Upper lobe of left lung (tissue), 6 donors: ENCODE measurements around the gene UNC80. TPM values are rescaled to one million over a fixed set of nuclear protein-coding genes. Genes with fewer than 3 reads are reported as not detected.

Source experiments
- ATAC-seq, 2 donors: fragments of 200-7000 bp; cut with Tn5 transposase; one replicate each; pipeline ENCODE4 v1.9.1; 2022; ENCODE audit warnings: mild to moderate bottlenecking in 2 of 2, moderate library complexity in 2 of 2; ENCODE audit not compliant: low FRiP score in 2 of 2
- DNase-seq, 2 donors: peaks; one replicate each; pipeline ENCODE4 v3.0.0-alpha.2; 2019 to 2020
- H3K27ac ChIP-seq, 4 donors: fragments of 200-600 bp; sonication (generic); one replicate each; pipeline ENCODE4 v1.5.1; 2016 to 2019
- H3K27me3 ChIP-seq, 4 donors: fragments of 200-600 bp; sonication (generic); one replicate each; pipeline ENCODE4 v1.5.1; 2017 to 2019
- H3K36me3 ChIP-seq, 4 donors: fragments of 200-600 bp; sonication (generic); one replicate each; pipeline ENCODE4 v1.5.1; 2016 to 2019
- H3K4me1 ChIP-seq, 4 donors: fragments of 200-600 bp; sonication (generic); one replicate each; pipeline ENCODE4 v1.5.1; 2018 to 2019
- H3K4me3 ChIP-seq, 4 donors: fragments of 200-600 bp; sonication (generic); one replicate each; pipeline ENCODE4 v1.5.1; 2017 to 2019; ENCODE audit warnings: mild to moderate bottlenecking in 2 of 4, moderate library complexity in 1 of 4
- H3K9me3 ChIP-seq, 4 donors: fragments of 200-600 bp; sonication (generic); one replicate each; pipeline ENCODE4 v1.5.1; 2018 to 2019
- CTCF ChIP-seq, 6 experiments: fragments of 450-650 bp in 4 of 6; fragments of 200-600 bp in 2 of 6; sonication (generic) in 2 of 6; IDR thresholded peaks; one replicate each; pipeline ENCODE4 v1.5.1; 2016 to 2019; ENCODE audit warnings: antibody characterized with exemption in 6 of 6
- EP300 ChIP-seq, 4 donors: sonication (generic); formaldehyde crosslinking; IDR thresholded peaks; one replicate each; pipeline ENCODE4 v1.5.1; 2017; ENCODE audit warnings: antibody characterized with exemption in 4 of 4, control low read depth in 2 of 4
- POLR2A ChIP-seq, 4 donors: fragments of 450-650 bp; IDR thresholded peaks; one replicate each; pipeline ENCODE4 v1.5.1; 2016 to 2017; ENCODE audit warnings: antibody characterized with exemption in 4 of 4, mild to moderate bottlenecking in 2 of 4
- POLR2AphosphoS5 ChIP-seq, 2 donors: sonication (generic); formaldehyde crosslinking; IDR thresholded peaks; one replicate each; pipeline ENCODE4 v1.5.1; 2017; ENCODE audit warnings: antibody characterized with exemption in 2 of 2
- WGBS, 2 donors: methylation state at CpG; one replicate each; pipeline ENCODE4 v1.1.5; 2017 to 2018; 5-methylcytosine and 5-hydroxymethylcytosine counted together
- total RNA-seq, 6 donors: library from RNA; depleted of rRNA in 4 of 6; stranded (reverse); fragments of >200 nt in 4 of 6; gene quantifications; one replicate each; pipeline versions ENCODE4 v1.1.0 to v1.2.1, GENCODE V29; 2016 to 2021
- donor health status: DM: no; HTN: no; CAD: no; lungs with moderate emphysema.
- donor health status: DM: no; HTN: yes; CAD: no; lungs with severe emphysema.

Gene UNC80
- total RNA-seq, 6 donors from 2014 or later = under 0.01 to 0.39 (median 0.13) TPM; not detected in 1

DNA sequence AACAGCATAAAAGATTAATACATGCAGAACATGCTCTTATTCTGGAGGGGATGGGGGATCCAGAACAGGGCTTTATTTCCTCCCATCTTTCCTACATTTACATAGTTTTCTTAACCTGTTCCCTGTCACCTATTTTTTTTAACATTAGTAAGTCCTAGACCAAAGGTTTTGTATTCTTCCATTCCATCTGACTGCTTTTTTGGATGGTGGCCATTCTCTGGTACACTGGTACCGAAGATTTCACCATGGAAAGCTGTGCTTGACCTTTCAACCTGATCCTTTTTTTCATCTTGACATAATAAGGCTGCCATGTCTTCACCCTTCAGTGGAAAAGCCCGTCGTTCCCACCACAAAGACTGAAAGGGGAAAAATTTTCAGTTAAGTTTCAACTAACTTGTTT is 251.2 kb downstream of the UNC80 start:
- H3K36me3 ChIP-seq = peaks cover 6 to 88% (median 42%) of the 10 kb centered on the region in 4 donors
- WGBS, 2 donors = 85 to 93% methylated on average over 3 of the region's 3 CpGs

GRCh38 chr2:210027608-210028007 is 256.0 kb downstream of the UNC80 start:
- Histone ChIP-seq H3K27ac (no peak overlapping the region), H3K9me3 (no peaks in the 10 kb centered on the region), H3K4me3 (no peak overlapping the region), H3K4me1 (no peaks in the 10 kb centered on the region), H3K27me3 (no peaks in the 10 kb centered on the region), H3K36me3 (peaks cover 6 to 52% (median 15%) of the 10 kb centered on the region in 4 donors)
- WGBS, 2 donors = 90 to 93% methylated on average over 2 of the region's 2 CpGs
- DNase-seq (no peak), ATAC-seq (no peak)
- TF ChIP-seq EP300 (IDR thresholded peaks at IDR 0.05) (no peak), POLR2AphosphoS5 (IDR thresholded peaks at IDR 0.05) (no peak), CTCF (IDR thresholded peaks at IDR 0.05) (no peak), POLR2A (IDR thresholded peaks at IDR 0.05) (no peak)

More for the DNA sequence above, 251.2 kb downstream of the UNC80 start:
- Histone ChIP-seq H3K4me1 (no peaks in the 10 kb centered on the region), H3K27ac (no peak overlapping the region), H3K9me3 (no peaks in the 10 kb centered on the region), H3K27me3 (no peaks in the 10 kb centered on the region), H3K4me3 (no peak overlapping the region)
- ATAC-seq (no peak), DNase-seq (no peak)
- TF ChIP-seq POLR2AphosphoS5 (IDR thresholded peaks at IDR 0.05) = no peak
- no peak for TF ChIP-seq POLR2A (IDR thresholded peaks at IDR 0.05)
- TF ChIP-seq EP300 (IDR thresholded peaks at IDR 0.05) = no peak
- no peak for TF ChIP-seq CTCF (IDR thresholded peaks at IDR 0.05)

DNA sequence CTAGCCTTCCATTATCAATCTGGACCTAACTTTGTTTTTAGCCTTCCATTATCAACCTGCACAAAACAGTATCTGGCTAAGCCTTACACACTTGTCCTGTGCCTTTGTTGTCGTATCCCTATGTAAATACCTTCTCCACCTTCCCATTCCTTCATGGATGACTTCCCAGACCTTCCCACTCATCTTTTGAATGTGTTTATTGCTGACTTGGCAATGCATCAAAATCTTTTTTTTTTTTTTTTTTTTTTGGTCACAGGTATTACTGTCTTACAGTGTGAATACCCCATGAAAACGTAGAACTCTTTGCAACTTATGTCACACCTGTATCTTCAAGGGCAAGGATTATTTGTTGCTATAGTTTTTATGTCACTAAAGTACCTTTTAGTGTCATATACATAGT is 256.5 kb downstream of the UNC80 start:
- ATAC-seq (no peak), DNase-seq (no peak)
- no peaks in the 10 kb centered on the region for H3K9me3 ChIP-seq
- H3K27me3 ChIP-seq = no peaks in the 10 kb centered on the region
- peaks cover 6 to 47% (median 13%) of the 10 kb centered on the region in 4 donors for H3K36me3 ChIP-seq
- no peaks in the 10 kb centered on the region for H3K4me1 ChIP-seq
- no peak overlapping the region for H3K4me3 ChIP-seq
- TF ChIP-seq POLR2AphosphoS5 (IDR thresholded peaks at IDR 0.05) (no peak), EP300 (IDR thresholded peaks at IDR 0.05) (no peak), POLR2A (IDR thresholded peaks at IDR 0.05) (no peak), CTCF (IDR thresholded peaks at IDR 0.05) (no peak)
- 81 to 83% methylated on average over 2 of the region's 2 CpGs for WGBS, 2 donors
- no peak overlapping the region for H3K27ac ChIP-seq

DNA sequence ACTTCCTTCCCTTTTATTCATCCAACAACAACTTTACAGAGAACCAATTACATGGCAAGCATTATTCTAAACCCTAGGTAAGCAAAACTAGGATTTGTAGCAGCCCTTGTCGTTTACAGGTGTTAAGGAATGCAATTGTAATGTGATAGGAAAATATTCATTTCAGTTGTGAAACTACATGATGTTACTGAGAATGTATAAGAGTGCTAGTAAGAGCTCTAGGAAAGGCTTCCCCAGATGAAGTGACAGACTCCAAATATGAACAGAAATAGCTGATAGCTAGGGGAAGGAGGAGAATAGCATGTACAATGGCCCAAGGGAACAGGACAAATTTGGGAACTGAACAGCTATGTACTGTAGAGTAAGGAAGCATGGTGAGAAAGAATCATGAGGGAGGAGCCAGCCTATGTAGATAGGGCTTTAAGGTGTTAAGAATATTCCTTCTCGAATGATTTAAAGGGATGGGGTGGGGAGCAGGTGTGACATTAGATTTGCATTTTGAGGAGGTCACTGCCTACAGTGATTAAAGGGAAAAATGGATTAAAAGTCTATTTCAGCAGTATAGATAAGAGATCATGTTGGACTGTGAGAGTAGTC is 262.6 kb downstream of the UNC80 start:
- Histone ChIP-seq H3K27ac (no peak overlapping the region), H3K36me3 (no peaks in the 10 kb centered on the region), H3K4me1 (no peaks in the 10 kb centered on the region), H3K9me3 (no peaks in the 10 kb centered on the region), H3K4me3 (no peak overlapping the region), H3K27me3 (no peaks in the 10 kb centered on the region)
- no peak for DNase-seq
- 74 to 84% methylated on average over 2 of the region's 2 CpGs for WGBS, 2 donors
- TF ChIP-seq POLR2A (IDR thresholded peaks at IDR 0.05) (no peak), POLR2AphosphoS5 (IDR thresholded peaks at IDR 0.05) (no peak), EP300 (IDR thresholded peaks at IDR 0.05) (no peak), CTCF (IDR thresholded peaks at IDR 0.05) (no peak)
- ATAC-seq = no peak

DNA sequence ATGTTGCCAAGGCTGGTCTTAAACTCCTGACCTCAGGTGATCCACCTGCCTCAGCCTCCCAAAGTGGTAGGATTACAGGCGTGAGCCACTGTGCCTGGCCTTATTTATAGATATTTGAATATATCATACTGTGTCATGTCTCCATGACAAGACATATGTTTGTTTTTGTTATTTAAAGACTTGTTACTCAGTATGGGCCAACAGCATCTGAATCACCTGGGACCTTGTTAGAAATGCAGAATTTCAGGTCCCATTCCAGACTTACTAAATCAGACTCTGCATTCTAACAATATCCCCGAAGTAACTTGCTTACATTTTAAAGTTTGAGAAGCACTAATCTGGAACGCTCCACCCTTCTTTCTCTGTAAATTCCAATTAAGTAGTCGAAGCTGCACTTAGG is 264.0 kb downstream of the UNC80 start:
- no peak for ATAC-seq
- TF ChIP-seq CTCF (IDR thresholded peaks at IDR 0.05) (no peak), EP300 (IDR thresholded peaks at IDR 0.05) (no peak), POLR2A (IDR thresholded peaks at IDR 0.05) (no peak), POLR2AphosphoS5 (IDR thresholded peaks at IDR 0.05) (no peak)
- Histone ChIP-seq H3K4me3 (no peak overlapping the region), H3K36me3 (no peaks in the 10 kb centered on the region), H3K27ac (no peak overlapping the region), H3K9me3 (no peaks in the 10 kb centered on the region), H3K4me1 (no peaks in the 10 kb centered on the region), H3K27me3 (no peaks in the 10 kb centered on the region)
- WGBS, 2 donors = 93 to 100% methylated on average over 4 of the region's 4 CpGs
- DNase-seq = no peak
